AG04450 (cell line): ENCODE data around the gene PDSS2. TPM values are rescaled to one million over a fixed set of nuclear protein-coding genes. Genes with fewer than 3 reads are reported as not detected.
A peak's percentile ranks its signal among the peaks of the same experiment; 100 is the strongest.

ENCODE experiments used
- CTCF ChIA-PET: fragments of 300-600, 350-600 bp; formaldehyde crosslinking; extraction: SDS; loops from one replicate; lab custom pipeline; 2022; ENCODE audit warnings: antibody characterized with exemption, inconsistent platforms; lab: Charles Lee
- POLR2A ChIA-PET: fragments of 350-600 bp; formaldehyde crosslinking; extraction: SDS; loops from one replicate; lab custom pipeline; 2021; ENCODE audit warnings: antibody characterized with exemption, inconsistent platforms; lab: Yijun Ruan, JAX
- DNase-seq: peaks from one replicate; pipeline ENCODE4 v3.0.0-alpha.2; 2011; ENCODE audit warnings: low read depth, low spot score
- H3K27ac ChIP-seq: one replicate; pipeline ENCODE4 v1.5.1; 2012; ENCODE audit warnings: low read depth, low read length, control low read depth
- H3K27me3 ChIP-seq: one replicate; pipeline ENCODE4 v1.6.0; 2012; ENCODE audit warnings: low read length; ENCODE audit not compliant: control insufficient read depth, insufficient read depth
- H3K4me3 ChIP-seq: 2 replicates; pipeline ENCODE4 v1.5.1; 2011; ENCODE audit warnings: mild to moderate bottlenecking, low read depth, low read length, control low read depth
- H3K9me3 ChIP-seq: 2 replicates; pipeline ENCODE4 v1.5.1; 2012; ENCODE audit warnings: low read length; ENCODE audit not compliant: control insufficient read depth, insufficient read depth
- CTCF ChIP-seq: IDR thresholded peaks from 2 replicates; pipeline ENCODE4 v1.5.1; 2011; ENCODE audit warnings: low read depth, low read length, control low read depth, inconsistent platforms
- polyA plus RNA-seq: library from polyadenylated mRNA; depleted of rRNA; stranded (reverse); fragments of >200 nt; gene quantifications from 2 replicates; pipeline ENCODE4 v1.2.3, GENCODE V29; 2011

Gene PDSS2
- polyA plus RNA-seq, 1 experiment, result 19.1 TPM

- Histone ChIP-seq H3K9me3 (no peaks in the 10 kb centered on the region; the same call in 1 of the 2 replicates), H3K27ac (no peak overlapping the region), H3K27me3 (peaks cover 13% of the 10 kb centered on the region), H3K4me3 (peak overlapping the region; percentile 76)
- no peak for TF ChIP-seq CTCF
- POLR2A ChIA-PET, result interaction anchor here (1.4 kb wide), 1 partner anchor 32 kb away, joined by 3 read pairs; no protein-coding TSS in a partner anchor
- DNase-seq, result no peak
- CTCF ChIA-PET, result interaction anchor here (1.5 to 1.8 kb wide), 2 partner anchors 32 to 173 kb away, joined by 3 to 6 read pairs; partner anchors contain the start of gene PDSS2
Measured at GRCh38 chr6:107491138-107491609, 31.8 kb upstream of the PDSS2 start.

GRCh38 chr6:107490566-107491137 lies 31.3 kb upstream of the PDSS2 start:
- no peak for DNase-seq
- Histone ChIP-seq H3K4me3 (peak overlapping the region; percentile 76), H3K27me3 (peaks cover 13% of the 10 kb centered on the region), H3K27ac (no peak overlapping the region), H3K9me3 (no peaks in the 10 kb centered on the region; the same call in 1 of the 2 replicates)
- TF ChIP-seq CTCF, result no peak
- ChIA-PET CTCF (interaction anchor here (1.8 kb wide), 1 partner anchor 173 kb away, joined by 6 read pairs; no protein-coding TSS in a partner anchor), POLR2A (interaction anchor here (1.4 kb wide), 1 partner anchor 32 kb away, joined by 3 read pairs; no protein-coding TSS in a partner anchor)

GRCh38 chr6:107489636-107490565 lies 30.5 kb upstream of the PDSS2 start, which contains the start of gene SOBP:
TSS of gene SOBP (plus strand) at chr6:107490117. CDS start at chr6:107490617, 500 bp downstream.
- POLR2A ChIA-PET, result interaction anchor here (1.4 to 1.9 kb wide), 2 partner anchors 31 kb away, joined by 3 to 10 read pairs; partner anchors contain the start of gene PDSS2

GRCh38 chr6:107488875-107489635 lies 29.7 kb upstream of the PDSS2 start:
- DNase-seq, result no peak
- POLR2A ChIA-PET, result interaction anchor here (0.6 to 1.9 kb wide), 2 partner anchors 30 to 51 kb away, joined by 8 to 10 read pairs; partner anchors contain the start of gene PDSS2
- peaks cover 19% of the 10 kb centered on the region for H3K27me3 ChIP-seq
- CTCF ChIA-PET, result interaction anchor here (0.6 to 1.7 kb wide), 5 partner anchors 10 to 360 kb away, joined by 3 to 5 read pairs (median 4); no protein-coding TSS in a partner anchor
- no peaks in the 10 kb centered on the region; the same call in 1 of the 2 replicates for H3K9me3 ChIP-seq
- peak overlapping the region; percentile 76 for H3K4me3 ChIP-seq
- no peak for TF ChIP-seq CTCF
- H3K27ac ChIP-seq, result no peak overlapping the region

More at GRCh38 chr6:107489636-107490565, 30.5 kb upstream of the PDSS2 start, which contains the start of gene SOBP:
- peak within 1 kb of the TSS; percentile 76 for H3K4me3 ChIP-seq
- DNase-seq, result no peak
- no peak for TF ChIP-seq CTCF
- H3K27me3 ChIP-seq, result peaks cover 19% of the 10 kb centered on the region
- CTCF ChIA-PET, result interaction anchor here (1.2 to 1.8 kb wide), 2 partner anchors 11 to 172 kb away, joined by 3 to 6 read pairs; no protein-coding TSS in a partner anchor
- no peak within 1 kb of the TSS for H3K27ac ChIP-seq
- H3K9me3 ChIP-seq, result no peaks in the 10 kb centered on the region; the same call in 1 of the 2 replicates
